Renal cortex interstitium (tissue), 11 donors: ENCODE measurements around the gene NRGN. TPM values are rescaled to one million over a fixed set of nuclear protein-coding genes. Genes with fewer than 3 reads are reported as not detected.

Source experiments
- DNase-seq, 11 donors: peaks; one replicate each; pipeline ENCODE4 v3.0.0-alpha.2; 2013; ENCODE audit warnings: low read depth in 9 of 11, low spot score in 4 of 11; ENCODE audit errors: extremely low read depth in 1 of 11
- polyA plus RNA-seq, 3 donors: library from polyadenylated mRNA; unstranded; fragments of 120-200 nt; gene quantifications; one replicate each; pipeline ENCODE4 v1.2.1, GENCODE V29; 2013; ENCODE audit not compliant: insufficient read length in 3 of 3

NRGN gene
- polyA plus RNA-seq, 3 donors: 14.3 to 26.3 (median 18.8) TPM

GRCh38 chr11:124752471-124753102 is 12.8 kb downstream of the NRGN start:
- DNase-seq: no peak

- DNase-seq: no peak
Measured at GRCh38 chr11:124753205-124753604, 13.5 kb downstream of the NRGN start.

GRCh38 chr11:124753624-124754023 is 13.9 kb downstream of the NRGN start:
- no peak for DNase-seq

GRCh38 chr11:124754309-124754708 is 14.6 kb downstream of the NRGN start:
- DNase-seq: no peak

GRCh38 chr11:124754710-124755109 is 15.0 kb downstream of the NRGN start:
- no peak for DNase-seq

GRCh38 chr11:124756033-124756752 is 16.5 kb downstream of the NRGN start:
- no peak for DNase-seq

- no peak for DNase-seq
Measured at GRCh38 chr11:124756753-124757227, 17.0 kb downstream of the NRGN start.

GRCh38 chr11:124757320-124757719 is 17.6 kb downstream of the NRGN start:
- DNase-seq: no peak

- DNase-seq: peak in 3 of 11 donors; percentile 51 to 77 (median 73)
Measured at GRCh38 chr11:124758355-124759265, 18.9 kb downstream of the NRGN start.

GRCh38 chr11:124759266-124760204 is 19.8 kb downstream of the NRGN start:
- DNase-seq: no peak

- no peak for DNase-seq
Measured at GRCh38 chr11:124760205-124760652, 20.5 kb downstream of the NRGN start.

GRCh38 chr11:124760806-124761205 is 21.1 kb downstream of the NRGN start:
- DNase-seq: no peak

GRCh38 chr11:124761301-124762104 is 21.8 kb downstream of the NRGN start:
- DNase-seq: no peak

GRCh38 chr11:124762105-124762623 is 22.4 kb downstream of the NRGN start, which contains the start of gene ESAM:
TSS of gene ESAM (minus strand) at chr11:124762290. CDS start at chr11:124762154, 136 bp downstream.
- no peak for DNase-seq

GRCh38 chr11:124762624-124763155 is 22.9 kb downstream of the NRGN start:
- no peak for DNase-seq

GRCh38 chr11:124763156-124763947 is 23.6 kb downstream of the NRGN start:
- peak in 8 of 11 donors; percentile 71 to 88 (median 79) for DNase-seq
